HEK293T (cell line): Measurements from ENCODE around the gene TBC1D22A.

Experiments used
- CTCF ChIA-PET: fragments of 350-600 bp; formaldehyde crosslinking; extraction: SDS; loops from one replicate; lab custom pipeline; 2021; ENCODE audit warnings: antibody characterized with exemption, inconsistent platforms; lab: Yijun Ruan, JAX
- POLR2A ChIA-PET: fragments of 350-600 bp; formaldehyde crosslinking; extraction: SDS; loops from one replicate; lab custom pipeline; 2020; ENCODE audit warnings: antibody characterized with exemption, inconsistent platforms; lab: Yijun Ruan, JAX
- DNase-seq: peaks from one replicate; pipeline ENCODE4 v3.0.0; 2012; ENCODE audit warnings: mixed read lengths; ENCODE audit errors: extremely low spot score
- ARNT ChIP-seq: fragments of 450-650 bp; IDR thresholded peaks from 2 replicates; pipeline ENCODE4 v1.6.1; 2017; ENCODE audit warnings: mild to moderate bottlenecking
- BHLHE40 ChIP-seq: fragments of 450-650 bp; IDR thresholded peaks from 2 replicates; pipeline ENCODE4 v1.6.1; 2016; ENCODE audit warnings: mild to moderate bottlenecking, moderate library complexity, borderline replicate concordance
- CTBP1 ChIP-seq: fragments of 450-650 bp; IDR thresholded peaks from 2 replicates; pipeline ENCODE4 v1.6.1; 2016; ENCODE audit warnings: borderline replicate concordance
- ELF4 ChIP-seq: fragments of 450-650 bp; IDR thresholded peaks from 2 replicates; pipeline ENCODE4 v1.6.1; 2017; ENCODE audit warnings: antibody characterized with exemption
- FOXA1 ChIP-seq: fragments of 450-650 bp; IDR thresholded peaks from 2 replicates; pipeline ENCODE4 v1.6.1; 2016; ENCODE audit warnings: mild to moderate bottlenecking
- FOXK2 ChIP-seq: fragments of 450-650 bp; IDR thresholded peaks from 2 replicates; pipeline ENCODE4 v1.6.1; 2016; ENCODE audit warnings: mild to moderate bottlenecking
- FOXM1 ChIP-seq: fragments of 450-650 bp; IDR thresholded peaks from 2 replicates; pipeline ENCODE4 v1.6.1; 2017; ENCODE audit warnings: mild to moderate bottlenecking, borderline replicate concordance
- HDGF ChIP-seq: fragments of 450-650 bp; IDR thresholded peaks from 2 replicates; pipeline ENCODE4 v1.6.1; 2017; ENCODE audit warnings: antibody characterized with exemption, borderline replicate concordance
- L3MBTL2 ChIP-seq: fragments of 450-650 bp; conservative IDR thresholded peaks from 2 replicates; pipeline ENCODE4 v1.6.1; 2016; ENCODE audit warnings: mild to moderate bottlenecking
- LEF1 ChIP-seq: fragments of 450-650 bp; IDR thresholded peaks from 2 replicates; pipeline ENCODE4 v1.6.1; 2017; ENCODE audit warnings: mild to moderate bottlenecking, borderline replicate concordance
- NFRKB ChIP-seq: fragments of 450-650 bp; IDR thresholded peaks from 2 replicates; pipeline ENCODE4 v1.6.1; 2016; ENCODE audit warnings: mild to moderate bottlenecking, moderate library complexity
- SP1 ChIP-seq: fragments of 450-650 bp; IDR thresholded peaks from 2 replicates; pipeline ENCODE4 v1.6.1; 2017
- SUZ12 ChIP-seq: fragments of 450-650 bp; IDR thresholded peaks from 2 replicates; pipeline ENCODE4 v1.6.1; 2016; ENCODE audit warnings: mild to moderate bottlenecking
- TARDBP ChIP-seq: fragments of 450-650 bp; IDR thresholded peaks from 2 replicates; pipeline ENCODE4 v1.6.1; 2016
- ZNF384 ChIP-seq: fragments of 450-650 bp; IDR thresholded peaks from 2 replicates; pipeline ENCODE4 v1.6.1; 2016
- TF ChIP-seq, protein P1 (sequence below): fragments of 450-650 bp; IDR thresholded peaks from 2 replicates; pipeline ENCODE4 v1.6.1; 2016

Gene TBC1D22A

GRCh38 chr22:46795140-46795539, 32.7 kb downstream of the TBC1D22A start:
- ChIA-PET CTCF (no interaction called here), POLR2A (interaction anchor here (1.6 kb wide), 1 partner anchor 32 kb away, joined by 6 read pairs; the partner anchor contains the start of gene TBC1D22A)
- no peak for TF ChIP-seq LEF1
- no peak for TF ChIP-seq HDGF
- no peak for TF ChIP-seq BHLHE40
- TF ChIP-seq SUZ12: no peak
- no peak for TF ChIP-seq ARNT
- TF ChIP-seq SP1: no peak
- TF ChIP-seq L3MBTL2: no peak
- TF ChIP-seq TARDBP: no peak
- no peak for TF ChIP-seq ZNF384
- TF ChIP-seq CTBP1: no peak
- TF ChIP-seq, protein P1, sequence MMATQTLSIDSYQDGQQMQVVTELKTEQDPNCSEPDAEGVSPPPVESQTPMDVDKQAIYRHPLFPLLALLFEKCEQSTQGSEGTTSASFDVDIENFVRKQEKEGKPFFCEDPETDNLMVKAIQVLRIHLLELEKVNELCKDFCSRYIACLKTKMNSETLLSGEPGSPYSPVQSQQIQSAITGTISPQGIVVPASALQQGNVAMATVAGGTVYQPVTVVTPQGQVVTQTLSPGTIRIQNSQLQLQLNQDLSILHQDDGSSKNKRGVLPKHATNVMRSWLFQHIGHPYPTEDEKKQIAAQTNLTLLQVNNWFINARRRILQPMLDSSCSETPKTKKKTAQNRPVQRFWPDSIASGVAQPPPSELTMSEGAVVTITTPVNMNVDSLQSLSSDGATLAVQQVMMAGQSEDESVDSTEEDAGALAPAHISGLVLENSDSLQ: no peak
- no peak for TF ChIP-seq FOXA1
- TF ChIP-seq FOXM1: no peak
- TF ChIP-seq NFRKB: no peak
- no peak for TF ChIP-seq FOXK2
- no peak for TF ChIP-seq ELF4
- no peak for DNase-seq

DNA sequence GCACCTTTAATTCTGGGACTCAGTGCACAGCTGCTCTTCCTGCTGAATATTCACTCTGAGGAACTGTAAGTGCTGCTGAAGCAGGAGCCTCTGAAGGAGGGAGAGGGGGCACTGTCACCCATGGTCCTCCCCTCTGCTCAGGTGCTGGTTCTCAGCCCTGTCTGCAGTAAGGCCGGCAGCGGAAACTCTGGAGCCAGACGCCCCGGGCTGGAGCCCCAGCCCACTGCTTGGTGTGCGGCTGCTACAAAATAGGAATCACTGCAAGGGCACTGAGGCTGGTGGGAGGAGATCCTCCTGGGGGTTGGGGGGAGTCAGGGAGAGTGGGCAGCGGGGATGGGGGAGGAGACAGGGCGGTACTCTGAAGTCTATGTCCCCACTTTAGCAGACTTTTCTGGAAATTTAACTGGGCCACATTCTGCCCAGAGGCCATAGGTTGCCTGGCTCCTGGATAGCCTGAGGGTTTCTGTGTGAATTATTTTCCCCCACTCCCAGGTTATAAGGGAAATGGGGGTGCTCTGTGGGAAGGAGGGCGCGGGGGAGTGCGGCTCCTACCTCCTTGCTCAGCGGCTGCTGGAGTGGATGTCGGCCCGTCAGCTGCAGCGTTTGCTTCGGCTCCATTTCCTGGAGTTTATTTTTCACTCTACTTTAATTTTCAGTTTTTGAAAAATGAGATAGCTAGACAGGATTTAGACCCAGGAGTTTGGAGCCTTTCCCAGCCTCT, 33.6 kb downstream of the TBC1D22A start:
- no peak for DNase-seq
- POLR2A ChIA-PET: no interaction called here
- TF ChIP-seq, protein P1: no peak
- TF ChIP-seq FOXK2: no peak
- no peak for TF ChIP-seq SP1
- TF ChIP-seq NFRKB: no peak
- TF ChIP-seq ZNF384: no peak
- no peak for TF ChIP-seq BHLHE40
- TF ChIP-seq SUZ12: no peak
- TF ChIP-seq FOXA1: no peak
- TF ChIP-seq LEF1: no peak
- TF ChIP-seq ARNT: no peak
- no peak for TF ChIP-seq CTBP1
- no peak for TF ChIP-seq HDGF
- no peak for TF ChIP-seq ELF4
- no peak for TF ChIP-seq L3MBTL2
- CTCF ChIA-PET: interaction anchor here (0.6 kb wide), 1 partner anchor 10 kb away, joined by 3 read pairs; no protein-coding TSS in a partner anchor

- ChIA-PET POLR2A (no interaction called here), CTCF (no interaction called here)
- no peak for DNase-seq
- no peak for TF ChIP-seq ZNF384
- TF ChIP-seq NFRKB: no peak
- TF ChIP-seq SP1: no peak
- no peak for TF ChIP-seq SUZ12
- TF ChIP-seq BHLHE40: no peak
- no peak for TF ChIP-seq LEF1
- TF ChIP-seq, protein P1: no peak
- no peak for TF ChIP-seq ELF4
- TF ChIP-seq HDGF: no peak
- TF ChIP-seq FOXA1: no peak
- TF ChIP-seq FOXM1: no peak
These were observed 34.2 kb downstream of the TBC1D22A start for GRCh38 chr22:46796566-46797195.

DNA sequence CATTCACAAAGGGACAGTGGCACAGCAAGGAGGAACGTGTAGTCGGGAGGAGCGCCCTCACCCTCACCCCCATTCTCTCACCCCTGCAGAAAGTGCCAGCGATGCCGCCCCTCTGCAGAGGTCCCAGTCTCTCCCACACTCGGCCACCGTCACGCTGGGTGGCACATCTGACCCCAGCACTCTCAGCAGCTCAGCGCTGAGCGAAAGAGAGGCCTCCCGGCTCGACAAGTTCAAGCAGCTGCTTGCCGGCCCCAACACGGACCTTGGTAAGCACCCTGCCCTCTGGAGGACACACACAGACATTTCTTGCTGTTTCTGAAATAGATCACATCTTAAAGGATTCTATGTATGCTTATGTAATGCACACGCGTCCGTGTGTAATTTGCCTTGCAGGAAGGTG, 34.9 kb downstream of the TBC1D22A start:
- DNase-seq: no peak
- CTCF ChIA-PET: interaction anchor here (1.0 kb wide), 1 partner anchor 31 kb away, joined by 3 read pairs; no protein-coding TSS in a partner anchor
- no peak for TF ChIP-seq CTBP1
- no peak for TF ChIP-seq LEF1
- no peak for TF ChIP-seq SUZ12
- TF ChIP-seq FOXA1: no peak
- TF ChIP-seq TARDBP: no peak
- TF ChIP-seq ELF4: no peak
- TF ChIP-seq, protein P1: no peak
- POLR2A ChIA-PET: no interaction called here

GRCh38 chr22:46798041-46798365, 35.6 kb downstream of the TBC1D22A start:
- ChIA-PET CTCF (interaction anchor here (1.0 to 1.2 kb wide), 3 partner anchors 10 to 30 kb away, joined by 3 to 6 read pairs (median 3); no protein-coding TSS in a partner anchor), POLR2A (no interaction called here)
- no peak for TF ChIP-seq HDGF
- no peak for TF ChIP-seq TARDBP
- no peak for TF ChIP-seq SP1
- DNase-seq: no peak
